ENCODE data around the gene LRG1.
"Not testable (repeated sequence)": the region's sequence is repeated elsewhere in the genome, so short reads cannot be mapped to it uniquely, and the experiment has no call there.

Gene LRG1

GRCh38 chr19:4575267-4576015 is 35.6 kb upstream of the LRG1 start:
- DNase-seq = no peak

DNA sequence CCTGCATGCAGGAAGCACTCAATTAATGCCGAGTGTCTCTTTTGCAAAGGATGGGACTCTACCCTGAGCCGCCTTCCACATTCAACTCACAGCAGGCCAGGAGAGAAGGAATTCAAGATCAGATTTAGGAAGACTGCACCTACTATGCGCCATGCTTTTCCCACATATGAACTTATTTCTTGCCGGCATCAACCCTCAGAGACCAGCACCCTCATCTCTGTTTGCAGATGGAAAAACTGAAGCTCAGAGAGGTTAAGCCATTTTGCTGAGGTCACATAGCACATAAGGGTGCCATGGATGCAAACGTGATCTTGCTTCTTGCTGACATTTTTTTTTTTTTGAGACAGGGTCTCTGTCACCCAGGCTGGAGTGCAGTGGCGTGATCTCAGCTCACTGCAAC is 33.8 kb upstream of the LRG1 start:
- DNase-seq = no peak

GRCh38 chr19:4571305-4571917 is 31.6 kb upstream of the LRG1 start:
- no peak for DNase-seq

GRCh38 chr19:4570916-4571304 is 31.1 kb upstream of the LRG1 start:
- no peak for DNase-seq

- DNase-seq = no peak
Observed at GRCh38 chr19:4570402-4570801, 30.6 kb upstream of the LRG1 start.

DNA sequence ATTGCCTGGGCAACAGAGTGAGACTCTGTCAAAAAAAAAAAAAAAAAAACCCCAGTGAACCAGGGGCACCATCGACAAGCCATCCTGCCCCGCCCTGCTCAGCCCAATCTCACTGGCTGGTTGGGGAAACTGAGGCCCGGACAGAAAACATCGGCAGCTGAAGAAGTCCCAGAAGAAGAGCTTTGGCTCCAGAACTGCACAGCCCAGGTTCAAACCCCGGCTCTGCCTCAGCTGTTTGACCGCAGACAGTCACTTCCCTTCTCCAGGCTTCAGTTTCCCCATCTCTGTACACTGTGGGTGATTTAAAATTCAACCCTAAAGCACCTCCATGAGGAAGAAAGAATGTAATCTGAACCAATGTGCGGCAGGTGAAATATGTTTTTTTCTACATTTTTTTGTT is 29.1 kb upstream of the LRG1 start:
- DNase-seq = no peak

GRCh38 chr19:4567584-4568071 is 27.8 kb upstream of the LRG1 start:
- DNase-seq = peak; percentile 50 to 70

GRCh38 chr19:4566402-4567051 is 26.7 kb upstream of the LRG1 start:
- peak; percentile 48 to 82 for DNase-seq

DNA sequence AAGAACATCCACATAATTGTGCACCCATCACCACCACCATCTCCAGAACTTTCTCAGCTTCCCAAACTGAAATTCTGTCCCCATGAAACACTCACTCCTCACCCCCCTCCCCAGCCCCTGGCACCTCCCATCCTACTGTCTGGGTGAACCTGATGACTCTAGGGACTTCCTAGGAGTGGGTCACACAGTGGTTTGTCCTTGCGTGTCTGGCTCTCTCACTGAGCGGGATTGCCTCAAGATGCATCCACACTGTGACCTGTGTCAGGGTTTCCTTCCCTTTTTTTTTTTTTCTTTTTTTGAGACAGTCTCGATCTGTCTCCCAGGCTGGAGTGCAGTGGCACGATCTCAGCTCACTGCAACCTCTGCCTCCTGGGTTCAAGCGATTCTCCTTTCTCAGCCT is 23.7 kb upstream of the LRG1 start:
- not testable (repeated sequence) for DNase-seq

GRCh38 chr19:4562085-4562484 is 22.2 kb upstream of the LRG1 start:
- DNase-seq = not testable (repeated sequence)

GRCh38 chr19:4559569-4559968 is 19.7 kb upstream of the LRG1 start, which contains the start of gene SEMA6B:
SEMA6B (minus strand) TSS chr19:4559684; CDS start chr19:4558457, 1,227 bp downstream.
- DNase-seq = no peak

GRCh38 chr19:4557971-4558941 is 18.4 kb upstream of the LRG1 start:
- DNase-seq = no peak

DNA sequence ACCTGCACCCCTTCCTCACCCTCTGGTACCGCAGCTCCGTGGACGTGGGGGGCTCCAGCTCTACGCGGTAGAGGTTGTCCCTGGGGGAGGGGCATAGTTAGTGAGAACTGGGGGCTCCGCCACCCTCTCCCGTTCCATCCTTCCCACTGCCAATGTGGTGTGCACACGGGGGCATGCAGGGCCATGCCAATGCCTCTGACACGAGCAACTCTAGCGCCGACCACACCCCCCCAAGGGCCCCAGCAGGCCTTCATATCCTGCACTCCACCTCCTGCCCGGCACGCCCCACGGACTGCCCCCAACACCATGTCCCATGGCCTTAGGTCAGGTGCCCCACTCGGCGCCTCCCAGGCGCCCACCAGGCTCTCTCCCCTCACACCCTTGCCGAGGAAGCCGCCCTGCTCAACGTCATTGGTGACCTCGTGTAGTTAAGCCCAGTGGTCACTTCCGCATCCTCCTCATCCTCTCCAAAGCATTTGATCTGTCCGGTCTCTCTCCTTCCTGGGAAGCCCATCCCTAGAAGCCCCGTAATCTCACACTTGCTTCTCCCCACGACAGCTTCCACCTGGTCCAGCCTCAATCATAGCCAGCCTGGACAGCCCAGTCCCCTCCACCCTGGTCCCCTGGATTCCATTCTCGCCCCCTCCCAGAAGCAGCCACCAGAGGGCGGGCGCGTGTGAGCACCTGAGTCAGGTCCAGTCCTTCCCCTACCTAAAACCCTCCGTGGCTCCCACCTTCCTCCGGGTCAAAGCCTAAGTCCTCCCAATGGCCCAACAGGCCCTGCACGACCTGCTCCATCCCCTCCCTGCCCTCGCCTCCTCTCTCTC is 17.5 kb upstream of the LRG1 start:
- DNase-seq = no peak

DNA sequence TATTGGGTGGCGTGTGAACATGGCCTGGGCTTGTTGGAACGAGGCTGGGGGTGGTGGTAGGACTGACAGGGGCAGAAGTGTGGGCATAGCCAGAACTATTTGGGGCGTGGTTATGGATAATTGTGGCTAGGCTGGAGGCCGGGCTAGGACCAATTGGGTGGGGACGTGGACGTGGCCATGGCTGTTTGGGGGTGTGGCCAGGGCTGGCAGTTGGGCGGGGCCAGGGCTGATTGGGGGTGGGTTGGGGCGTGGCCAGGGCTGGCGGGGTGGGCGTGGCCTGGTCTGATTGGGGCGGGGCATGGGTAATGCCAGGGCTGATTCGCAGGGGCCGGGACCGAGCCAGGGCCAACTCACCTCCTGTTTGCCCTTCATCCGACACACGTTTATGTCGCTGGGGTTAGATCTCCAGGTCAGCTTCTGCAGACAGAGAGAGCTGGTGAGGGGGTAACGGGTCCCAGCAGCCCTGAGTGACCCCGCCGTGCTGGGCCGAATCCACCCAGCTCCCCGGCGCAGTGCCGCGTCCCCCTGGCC is 16.8 kb upstream of the LRG1 start:
- DNase-seq = no peak

- DNase-seq = no peak
Observed at GRCh38 chr19:4555657-4556561, 16.1 kb upstream of the LRG1 start.

GRCh38 chr19:4554717-4555116 is 14.9 kb upstream of the LRG1 start:
- no peak for DNase-seq

DNA sequence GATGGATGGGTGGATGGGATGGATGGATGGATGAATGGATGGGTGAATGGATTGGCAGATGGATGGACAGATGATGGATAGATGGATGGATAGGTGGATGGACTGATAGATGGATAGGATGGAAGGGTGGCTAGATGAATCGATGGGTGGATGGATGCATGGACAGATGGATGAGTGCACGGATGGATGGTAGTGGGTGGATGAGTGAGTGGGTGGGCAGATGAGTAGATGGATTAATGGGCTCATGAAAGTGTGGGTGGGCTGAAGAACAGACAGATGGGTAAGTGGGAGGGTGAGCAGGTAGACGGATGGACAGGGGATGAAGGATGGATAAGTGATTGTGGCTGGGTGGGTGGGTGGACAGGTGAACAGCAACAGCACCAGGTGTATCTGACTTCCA is 13.9 kb upstream of the LRG1 start:
- no peak for DNase-seq

- DNase-seq = no peak
Observed at GRCh38 chr19:4553092-4553695, 13.4 kb upstream of the LRG1 start.

GRCh38 chr19:4552525-4552819 is 12.6 kb upstream of the LRG1 start:
- no peak for DNase-seq

DNA sequence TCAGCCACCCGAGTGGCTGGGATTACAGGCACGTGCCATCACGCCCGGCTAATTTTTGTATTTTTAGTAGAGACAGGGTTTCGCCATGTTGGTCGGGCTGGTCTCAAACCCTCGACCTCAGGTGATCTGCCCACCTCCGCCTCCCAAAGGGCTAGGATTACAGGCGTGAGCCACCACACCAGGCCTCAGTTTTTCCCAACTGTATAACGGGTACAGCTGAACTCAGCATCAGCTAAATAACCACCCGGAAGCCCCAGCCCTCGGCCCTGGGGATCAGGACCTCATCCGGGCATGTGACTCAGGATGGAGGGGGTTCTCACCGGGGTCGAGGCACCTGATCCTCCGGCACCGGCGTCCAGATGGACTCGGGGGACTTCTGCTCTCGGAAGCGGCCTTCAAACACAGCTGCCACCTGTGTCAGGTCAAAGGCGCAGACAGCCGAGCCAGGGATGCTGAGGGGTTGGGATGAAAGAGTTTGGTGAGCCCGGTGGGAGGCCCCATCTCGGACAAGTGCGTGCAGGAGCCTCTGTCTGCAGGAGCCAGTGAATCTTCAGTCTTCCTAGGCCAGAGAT is 10.7 kb upstream of the LRG1 start:
- DNase-seq = no peak
